B cell (primary cell): Measurements from ENCODE around the gene EXT2. TPM values are rescaled to one million over a fixed set of nuclear protein-coding genes. Genes with fewer than 3 reads are reported as not detected.
A peak's percentile ranks its signal among the peaks of the same experiment; 100 is the strongest.

Experiments
- ATAC-seq: fragments of 200-7000 bp; cut with Tn5 transposase; one replicate; pipeline ENCODE4 v1.10.0; 2021; ENCODE audit warnings: low read depth, mild to moderate bottlenecking, moderate number of reproducible peaks, moderate library complexity
- CTCF ChIA-PET: fragments of 350-600 bp; sonication (Branson Sonifier 250); formaldehyde crosslinking; loops from one replicate; lab custom pipeline; 2021; ENCODE audit warnings: antibody characterized with exemption, inconsistent platforms; lab: Charles Lee
- POLR2A ChIA-PET: fragments of 350-600 bp; sonication (Branson Sonifier 250); formaldehyde crosslinking; loops from one replicate; lab custom pipeline; 2021; ENCODE audit warnings: antibody characterized with exemption; lab: Charles Lee
- DNase-seq: peaks from one replicate; pipeline ENCODE4 v3.0.0; 2013
- H2AFZ ChIP-seq: 2 replicates; pipeline ENCODE4 v1.6.1; 2012; ENCODE audit warnings: mild to moderate bottlenecking, low read depth, low read length; ENCODE audit not compliant: insufficient read depth, poor library complexity, severe bottlenecking
- H3K27ac ChIP-seq, 2 donors: 1 replicate in 1 of 2; 2 replicates in 1 of 2; pipeline ENCODE4 v1.5.1; 2012 to 2013; ENCODE audit warnings: low read length in 2 of 2, mild to moderate bottlenecking in 2 of 2, moderate library complexity in 1 of 2
- H3K27me3 ChIP-seq, 4 experiments: fragments of 200-600 bp in 1 of 4; sonication (generic) in 1 of 4; replicated peaks in 1 of 4; 1 replicate in 2 of 4; 2 replicates in 2 of 4; pipeline versions ENCODE4 v1.6.1 to v1.7.0; 2013 to 2016; ENCODE audit warnings: low read length in 3 of 4, mild to moderate bottlenecking in 2 of 4, mixed read lengths in 1 of 4, moderate library complexity in 1 of 4; ENCODE audit not compliant: insufficient read depth in 4 of 4, control insufficient read depth in 3 of 4; ENCODE audit errors: control extremely low read depth in 1 of 4
- H3K36me3 ChIP-seq, 2 experiments: replicated peaks in 1 of 2; 1 replicate in 1 of 2; 2 replicates in 1 of 2; pipeline versions ENCODE4 v1.6.1 to v1.7.1; 2013; ENCODE audit warnings: low read length in 1 of 2; ENCODE audit not compliant: insufficient read depth in 2 of 2, control insufficient read depth in 1 of 2; ENCODE audit errors: control extremely low read depth in 1 of 2, extremely low read depth in 1 of 2
- H3K4me1 ChIP-seq, 2 donors: fragments of 200-600 bp in 1 of 2; sonication (generic) in 1 of 2; 1 replicate in 1 of 2; 2 replicates in 1 of 2; pipeline versions ENCODE4 v1.5.1 to v1.6.1; 2013 to 2017; ENCODE audit warnings: low read length in 2 of 2; ENCODE audit not compliant: control insufficient read depth in 2 of 2, insufficient read depth in 2 of 2
- H3K4me2 ChIP-seq: replicated peaks from 2 replicates; pipeline ENCODE3; 2012; ENCODE audit warnings: mild to moderate bottlenecking, low read depth, low read length; ENCODE audit not compliant: poor library complexity, severe bottlenecking
- H3K4me3 ChIP-seq, 5 experiments: fragments of 200-600 bp in 1 of 5; sonication (generic) in 1 of 5; 1 replicate in 3 of 5; 2 replicates in 2 of 5; pipeline versions ENCODE4 v1.5.1 to v1.7.0; 2011 to 2016; ENCODE audit warnings: low read length in 4 of 5, mild to moderate bottlenecking in 4 of 5, low read depth in 2 of 5, control low read depth in 1 of 5, moderate library complexity in 1 of 5; ENCODE audit not compliant: insufficient read depth in 1 of 5; ENCODE audit errors: control extremely low read depth in 1 of 5, extremely low read depth in 1 of 5
- H3K79me2 ChIP-seq: fragments of 200-600 bp; sonication (generic); one replicate; pipeline ENCODE4 v1.6.0; 2016; ENCODE audit warnings: low read length; ENCODE audit not compliant: control insufficient read depth, insufficient read depth
- H3K9ac ChIP-seq: fragments of 200-600 bp; sonication (generic); 2 replicates; pipeline ENCODE4 v1.6.1; 2017; ENCODE audit warnings: mild to moderate bottlenecking, low read length, moderate library complexity
- H3K9me3 ChIP-seq, 3 donors: one replicate each; pipeline versions ENCODE4 v1.6.1 to v1.7.1; 2013; ENCODE audit warnings: low read length in 2 of 3; ENCODE audit not compliant: control insufficient read depth in 2 of 3, insufficient read depth in 1 of 3; ENCODE audit errors: control extremely low read depth in 1 of 3
- H4K20me1 ChIP-seq: 2 replicates; pipeline ENCODE4 v1.6.0; 2012; ENCODE audit warnings: mild to moderate bottlenecking, low read length; ENCODE audit not compliant: insufficient read depth, control insufficient read depth, poor library complexity, severe bottlenecking
- H3K27ac Mint-ChIP-seq: one replicate; pipeline ENCODE4 v1.8.0; 2021; ENCODE audit warnings: mixed read lengths
- H3K27me3 Mint-ChIP-seq: one replicate; pipeline ENCODE4 v1.8.0; 2021; ENCODE audit warnings: mixed read lengths
- H3K4me1 Mint-ChIP-seq: one replicate; pipeline ENCODE4 v1.8.0; 2021; ENCODE audit warnings: mixed read lengths
- H3K4me3 Mint-ChIP-seq: one replicate; pipeline ENCODE4 v1.8.0; 2021; ENCODE audit warnings: mixed read lengths
- H3K9me3 Mint-ChIP-seq: one replicate; pipeline ENCODE4 v1.8.0; 2022; ENCODE audit warnings: mixed read lengths; ENCODE audit not compliant: insufficient read depth
- EZH2 ChIP-seq: IDR thresholded peaks from 2 replicates; pipeline ENCODE4 v1.6.1; 2012; ENCODE audit warnings: borderline replicate concordance, low read depth, mild to moderate bottlenecking, moderate library complexity, low read length; ENCODE audit not compliant: insufficient read depth, poor library complexity, severe bottlenecking
- WGBS: methylation state at CpG from one replicate; pipeline ENCODE4 v1.1.5; 2013; ENCODE audit warnings: missing lambda C conversion rate; ENCODE audit not compliant: insufficient coverage; 5-methylcytosine and 5-hydroxymethylcytosine counted together
- intact Hi-C: fragments of 100-400 bp; cut with micrococcal nuclease; formaldehyde crosslinking; loops from one replicate; pipeline ENCODE4 v1.10.0; 2022
- polyA plus RNA-seq: library from polyadenylated mRNA; depleted of rRNA; stranded (reverse); fragments of >200 nt; gene quantifications from 2 replicates; pipeline ENCODE4 v1.2.3, GENCODE V29; 2012
- total RNA-seq, 2 donors: library from RNA; stranded (reverse); fragments of 120-200 nt in 1 of 2; gene quantifications; 1 replicate in 1 of 2; 2 replicates in 1 of 2; pipeline versions ENCODE4 v1.2.3 to v1.2.4, GENCODE V29; 2013 to 2022
- TF ChIP-seq, protein P1 (sequence below): fragments of 200-600 bp; IDR thresholded peaks from one replicate; pipeline ENCODE4 v1.8.0; 2022; ENCODE audit warnings: antibody characterized with exemption, mild to moderate bottlenecking

EXT2 gene
- total and polyA plus RNA-seq, 2 donors (not counting 1 experiment from before 2014, with no cell fraction given) = 11.0 to 27.8 TPM

DNA sequence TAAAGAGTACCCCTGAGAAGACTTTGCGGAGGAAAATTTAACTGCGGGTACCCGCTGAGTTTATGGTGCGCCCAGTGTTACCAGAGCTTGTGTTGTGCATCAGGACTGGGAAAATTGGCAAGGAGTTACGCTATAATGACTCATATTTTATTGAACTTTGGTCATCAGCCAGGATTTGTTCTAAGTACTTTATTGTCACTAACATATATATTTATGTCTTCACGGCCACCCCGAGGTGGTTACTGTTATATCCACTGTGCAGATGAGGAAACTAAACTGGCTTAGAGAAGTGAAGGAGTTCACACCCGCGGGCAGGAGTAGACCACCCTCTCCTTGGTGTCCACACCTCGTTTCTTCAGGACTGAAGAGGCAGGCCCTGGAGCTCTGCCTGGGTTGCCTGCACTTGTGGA is 28.7 kb upstream of the EXT2 start:
- H3K27me3 ChIP-seq = no peaks in the 10 kb centered on the region
- no peaks in the 10 kb centered on the region for H3K9me3 ChIP-seq
- WGBS = 35% methylated on average over 7 of the region's 10 CpGs
- ChIA-PET POLR2A (interaction anchor here (0.6 kb wide), 1 partner anchor 27 kb away, joined by 3 read pairs; no protein-coding TSS in a partner anchor), CTCF (interaction anchor here (1.0 to 4.0 kb wide), 3 partner anchors 12 to 27 kb away, joined by 3 to 31 read pairs (median 6); partner anchors contain the start of gene EXT2)
- peak overlapping the region; percentile 93 for H2AFZ ChIP-seq
- H3K4me2 ChIP-seq = peak overlapping the region; percentile 91
- no peaks in the 10 kb centered on the region for H3K36me3 ChIP-seq
- H3K4me3 ChIP-seq = peak overlapping the region; percentile 11 to 85 (median 81)
- no peak for ATAC-seq
- intact Hi-C loops = loop anchor here (1.0 to 10.0 kb wide), 5 partner anchors 28 to 1288 kb away; partner anchors contain the start of genes API5, HSD17B12 and TTC17
- peak overlapping the region; percentile 91 for H3K27ac Mint-ChIP-seq
- H3K27ac ChIP-seq = peak overlapping the region; percentile 47 to 77
- TF ChIP-seq, protein P1, sequence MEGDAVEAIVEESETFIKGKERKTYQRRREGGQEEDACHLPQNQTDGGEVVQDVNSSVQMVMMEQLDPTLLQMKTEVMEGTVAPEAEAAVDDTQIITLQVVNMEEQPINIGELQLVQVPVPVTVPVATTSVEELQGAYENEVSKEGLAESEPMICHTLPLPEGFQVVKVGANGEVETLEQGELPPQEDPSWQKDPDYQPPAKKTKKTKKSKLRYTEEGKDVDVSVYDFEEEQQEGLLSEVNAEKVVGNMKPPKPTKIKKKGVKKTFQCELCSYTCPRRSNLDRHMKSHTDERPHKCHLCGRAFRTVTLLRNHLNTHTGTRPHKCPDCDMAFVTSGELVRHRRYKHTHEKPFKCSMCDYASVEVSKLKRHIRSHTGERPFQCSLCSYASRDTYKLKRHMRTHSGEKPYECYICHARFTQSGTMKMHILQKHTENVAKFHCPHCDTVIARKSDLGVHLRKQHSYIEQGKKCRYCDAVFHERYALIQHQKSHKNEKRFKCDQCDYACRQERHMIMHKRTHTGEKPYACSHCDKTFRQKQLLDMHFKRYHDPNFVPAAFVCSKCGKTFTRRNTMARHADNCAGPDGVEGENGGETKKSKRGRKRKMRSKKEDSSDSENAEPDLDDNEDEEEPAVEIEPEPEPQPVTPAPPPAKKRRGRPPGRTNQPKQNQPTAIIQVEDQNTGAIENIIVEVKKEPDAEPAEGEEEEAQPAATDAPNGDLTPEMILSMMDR = no peak
- TF ChIP-seq EZH2 = no peak
- peaks cover 22% of the 10 kb centered on the region for H3K4me1 Mint-ChIP-seq
- H3K27me3 Mint-ChIP-seq = no peaks in the 10 kb centered on the region
- H4K20me1 ChIP-seq = no peaks in the 10 kb centered on the region
- peak overlapping the region; percentile 85 for H3K9ac ChIP-seq
- peak overlapping the region; percentile 97 for H3K4me3 Mint-ChIP-seq
- no peaks in the 10 kb centered on the region for H3K9me3 Mint-ChIP-seq
- no peak for DNase-seq
- H3K4me1 ChIP-seq = peaks cover 6 to 18% of the 10 kb centered on the region in 2 donors
- H3K79me2 ChIP-seq = no peaks in the 10 kb centered on the region

DNA sequence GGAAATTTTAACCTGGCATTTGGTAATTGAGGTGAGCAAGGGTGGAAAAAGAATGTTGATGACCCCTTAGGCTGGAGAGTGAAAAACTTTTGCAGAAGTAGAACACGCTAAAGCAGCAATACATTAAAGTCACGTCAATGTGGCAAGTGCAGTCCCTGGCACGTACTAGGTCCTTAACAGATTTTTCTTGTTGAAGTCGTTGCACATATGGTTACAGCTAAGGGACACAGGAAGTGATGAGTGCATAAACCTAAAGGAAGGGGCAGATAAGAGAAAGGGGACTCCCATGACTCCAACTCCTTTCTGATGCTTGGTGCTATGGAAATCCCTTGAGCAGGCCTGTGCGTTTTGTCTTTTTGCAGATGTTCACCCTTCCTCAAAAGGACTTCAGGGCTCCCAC is 28.2 kb upstream of the EXT2 start:
- Mint-ChIP-seq H3K27ac (peak overlapping the region; percentile 91), H3K9me3 (no peaks in the 10 kb centered on the region), H3K4me3 (peak overlapping the region; percentile 97), H3K27me3 (no peaks in the 10 kb centered on the region), H3K4me1 (peaks cover 22% of the 10 kb centered on the region)
- H3K4me3 ChIP-seq = peak overlapping the region in 1 of 5 experiments; percentile 85
- H3K79me2 ChIP-seq = no peaks in the 10 kb centered on the region
- H3K9me3 ChIP-seq = no peaks in the 10 kb centered on the region
- no peaks in the 10 kb centered on the region for H4K20me1 ChIP-seq
- H2AFZ ChIP-seq = peak overlapping the region; percentile 93
- WGBS = 80% methylated on average over 4 of the region's 5 CpGs
- ChIA-PET POLR2A (no interaction called here), CTCF (interaction anchor here (1.2 to 4.0 kb wide), 4 partner anchors 15 to 550 kb away, joined by 4 to 31 read pairs (median 5); partner anchors contain the start of gene EXT2)
- H3K9ac ChIP-seq = no peak overlapping the region
- H3K36me3 ChIP-seq = no peaks in the 10 kb centered on the region
- no peaks in the 10 kb centered on the region for H3K27me3 ChIP-seq
- intact Hi-C loops = loop anchor here (2.0 to 10.0 kb wide), 4 partner anchors 386 to 1288 kb away; partner anchors contain the start of genes API5, HSD17B12 and TTC17
- no peak for TF ChIP-seq EZH2
- TF ChIP-seq, protein P1 = no peak
- ATAC-seq (no peak), DNase-seq (peak; percentile 14)
- H3K4me1 ChIP-seq = peaks cover 6 to 18% of the 10 kb centered on the region in 2 donors
- no peak overlapping the region for H3K27ac ChIP-seq
- peak overlapping the region; percentile 91 for H3K4me2 ChIP-seq
